IPS-18a (cell line): ENCODE measurements around the gene DHRS7B.

Experiments used
- H3K27ac ChIP-seq: one replicate; pipeline ENCODE4 v1.5.1; 2013; ENCODE audit warnings: low read length
- H3K27me3 ChIP-seq: one replicate; pipeline ENCODE4 v1.6.1; 2013; ENCODE audit warnings: mild to moderate bottlenecking, low read length; ENCODE audit not compliant: control insufficient read depth, insufficient read depth
- H3K36me3 ChIP-seq: one replicate; pipeline ENCODE4 v1.6.1; 2013; ENCODE audit warnings: low read depth, low read length; ENCODE audit not compliant: control insufficient read depth
- H3K4me1 ChIP-seq: one replicate; pipeline ENCODE4 v1.6.1; 2013; ENCODE audit warnings: low read depth, low read length; ENCODE audit not compliant: control insufficient read depth
- H3K4me3 ChIP-seq: one replicate; pipeline ENCODE4 v1.5.1; 2013; ENCODE audit warnings: low read length
- H3K9ac ChIP-seq: one replicate; pipeline ENCODE4 v1.6.1; 2013; ENCODE audit warnings: mild to moderate bottlenecking, low read length, moderate library complexity
- H3K9me3 ChIP-seq: one replicate; pipeline ENCODE4 v1.6.1; 2013; ENCODE audit warnings: low read depth, low read length; ENCODE audit not compliant: control insufficient read depth

The DHRS7B gene

GRCh38 chr17:21233581-21234347 lies 107.0 kb downstream of the DHRS7B start:
- Histone ChIP-seq H3K9me3 (no peaks in the 10 kb centered on the region), H3K36me3 (no peaks in the 10 kb centered on the region), H3K9ac (no peak overlapping the region), H3K4me1 (no peaks in the 10 kb centered on the region), H3K4me3 (no peak overlapping the region), H3K27ac (no peak overlapping the region), H3K27me3 (no peaks in the 10 kb centered on the region)

GRCh38 chr17:21235921-21236320 lies 109.2 kb downstream of the DHRS7B start:
- Histone ChIP-seq H3K4me3 (no peak overlapping the region), H3K9me3 (no peaks in the 10 kb centered on the region)

GRCh38 chr17:21239680-21240368 lies 113.1 kb downstream of the DHRS7B start:
- Histone ChIP-seq H3K27me3 (no peaks in the 10 kb centered on the region), H3K4me3 (peak overlapping the region; percentile 14), H3K36me3 (no peaks in the 10 kb centered on the region), H3K9me3 (no peaks in the 10 kb centered on the region), H3K9ac (no peak overlapping the region), H3K4me1 (peaks cover 9% of the 10 kb centered on the region), H3K27ac (no peak overlapping the region)

More at GRCh38 chr17:21235921-21236320, 109.2 kb downstream of the DHRS7B start:
- Histone ChIP-seq H3K27ac (no peak overlapping the region), H3K9ac (no peak overlapping the region), H3K4me1 (peaks cover 9% of the 10 kb centered on the region), H3K27me3 (no peaks in the 10 kb centered on the region), H3K36me3 (no peaks in the 10 kb centered on the region)

GRCh38 chr17:21240369-21241055 lies 113.7 kb downstream of the DHRS7B start:
- no peaks in the 10 kb centered on the region for H3K9me3 ChIP-seq
- peak overlapping the region; percentile 14 for H3K4me3 ChIP-seq
- no peak overlapping the region for H3K27ac ChIP-seq

More at GRCh38 chr17:21240369-21241055, 113.7 kb downstream of the DHRS7B start:
- H3K4me1 ChIP-seq, result peaks cover 9% of the 10 kb centered on the region
- H3K27me3 ChIP-seq, result no peaks in the 10 kb centered on the region
- H3K36me3 ChIP-seq, result no peaks in the 10 kb centered on the region
- no peak overlapping the region for H3K9ac ChIP-seq
